HG03097 (cell line): Measurements from ENCODE around the gene CNTN1.

Experiments
- ATAC-seq: cut with Tn5 transposase; IDR thresholded peaks from one replicate; pipeline ENCODE4 v1.9.1; 2021; ENCODE audit not compliant: unreplicated experiment, low FRiP score

CNTN1 gene

DNA sequence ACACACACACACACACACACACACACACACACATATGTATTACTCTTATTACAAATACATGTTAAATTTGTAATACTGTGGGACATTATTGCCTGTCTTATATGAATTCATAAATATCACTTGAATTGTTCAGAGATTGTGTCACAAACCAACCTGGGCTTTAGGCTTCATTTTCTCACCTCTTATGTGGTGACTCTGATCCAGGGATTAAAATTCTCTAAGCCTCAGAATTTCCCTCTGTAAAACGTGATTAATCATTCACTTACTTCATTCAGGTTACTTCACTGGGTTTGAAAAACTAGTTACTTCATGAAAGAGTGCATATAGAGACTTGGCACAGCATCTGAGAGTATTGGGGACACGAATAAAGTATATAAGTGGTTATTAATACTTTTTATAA lies 255.6 kb downstream of the CNTN1 start:
- no peak for ATAC-seq

DNA sequence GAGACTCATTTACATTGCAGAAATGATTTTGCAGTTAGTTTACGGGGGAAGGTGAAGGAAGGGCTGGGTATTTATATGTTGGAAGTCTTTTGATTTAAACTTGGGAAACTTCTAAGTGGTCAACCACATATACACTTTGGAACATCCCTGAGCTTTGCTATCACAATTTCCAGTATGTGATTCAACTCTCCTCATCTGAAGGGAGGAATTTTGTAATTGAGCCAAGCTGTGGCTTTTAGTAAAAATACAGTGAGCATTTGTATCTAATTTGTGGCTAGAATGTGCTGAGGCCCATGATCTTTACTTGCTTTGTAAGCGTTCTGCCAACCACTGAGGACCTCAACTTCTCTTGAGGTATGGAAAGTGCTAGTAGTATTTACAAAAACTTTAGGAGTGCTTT lies 260.8 kb downstream of the CNTN1 start:
- ATAC-seq: no peak

GRCh38 chr12:40957417-40957816 lies 265.2 kb downstream of the CNTN1 start:
- ATAC-seq: no peak

GRCh38 chr12:40959041-40959440 lies 266.8 kb downstream of the CNTN1 start:
- ATAC-seq: no peak

DNA sequence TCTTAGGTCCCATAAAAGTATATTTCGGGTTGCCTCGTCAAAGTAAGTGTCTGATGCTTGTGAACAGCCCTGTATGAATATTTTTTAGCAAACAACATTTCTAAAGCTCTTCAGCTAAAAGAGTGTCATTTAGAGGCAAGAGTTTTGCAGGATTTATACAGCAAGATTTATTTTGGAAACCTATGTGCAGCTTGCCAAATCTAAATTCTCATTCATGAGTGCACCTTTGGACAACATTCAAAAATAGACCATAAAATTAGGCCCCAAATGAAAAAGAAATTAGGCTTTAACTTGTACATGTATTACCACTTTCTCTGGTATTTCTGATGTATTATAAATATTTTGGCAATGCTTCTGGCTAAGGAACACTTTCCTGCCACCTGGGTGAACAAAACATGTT lies 271.5 kb downstream of the CNTN1 start:
- no peak for ATAC-seq

DNA sequence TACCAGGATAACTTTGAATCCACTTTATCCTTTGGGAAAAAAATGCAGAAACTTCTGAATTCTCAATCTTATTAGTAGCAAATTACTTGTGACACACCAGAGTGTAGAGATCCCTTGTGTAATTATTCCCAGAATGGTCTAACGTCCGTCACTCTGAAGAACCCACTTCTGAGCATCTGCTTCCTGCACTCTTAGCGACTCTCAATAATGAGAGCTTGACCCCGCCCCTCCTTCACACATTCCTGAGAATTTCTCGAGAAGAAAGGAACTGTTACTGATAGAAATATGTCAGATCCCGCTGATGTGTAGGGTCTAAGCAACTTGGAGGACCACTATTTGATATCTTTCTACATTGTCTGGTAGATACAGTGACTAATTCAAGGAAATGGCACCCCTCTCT lies 277.6 kb downstream of the CNTN1 start:
- ATAC-seq: no peak

GRCh38 chr12:40970320-40970907 lies 278.2 kb downstream of the CNTN1 start:
- ATAC-seq: no peak

DNA sequence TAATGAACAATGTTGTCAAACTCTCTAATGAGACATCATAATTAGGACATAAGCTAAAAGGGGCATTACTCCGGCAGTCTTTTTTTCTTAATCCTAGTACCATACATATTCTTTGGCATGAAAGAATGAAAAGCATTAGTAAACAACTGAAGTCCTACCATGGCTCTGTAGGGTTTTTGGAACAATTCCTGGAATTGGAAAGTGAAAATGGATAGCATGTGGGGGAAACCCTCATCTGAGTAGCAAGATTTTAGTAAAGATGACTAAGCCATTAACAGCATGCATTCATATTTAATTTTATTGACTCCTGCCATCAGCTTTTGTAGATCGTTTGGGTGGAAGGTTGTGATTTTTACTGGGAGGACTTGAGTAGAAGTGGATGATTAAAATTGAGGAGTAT lies 279.7 kb downstream of the CNTN1 start:
- no peak for ATAC-seq

DNA sequence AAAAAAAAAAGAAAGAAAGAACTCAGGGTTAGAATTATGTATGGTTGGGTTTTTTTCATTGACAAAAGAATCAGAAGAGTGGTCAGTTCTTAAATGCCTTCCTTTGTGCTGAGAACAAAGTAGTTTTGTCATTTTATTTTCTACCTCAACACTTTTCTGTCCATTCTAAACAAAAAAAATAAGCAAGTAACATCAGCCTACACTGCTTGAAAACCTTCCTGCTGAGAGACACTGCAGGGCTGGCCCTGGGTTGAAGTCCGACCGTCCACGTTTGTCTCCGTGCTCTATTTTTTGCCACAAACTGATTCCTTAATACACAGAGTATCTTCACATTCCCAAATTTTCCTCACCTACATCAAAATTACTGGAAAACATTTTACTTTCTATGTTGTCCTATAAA lies 284.3 kb downstream of the CNTN1 start:
- no peak for ATAC-seq

DNA sequence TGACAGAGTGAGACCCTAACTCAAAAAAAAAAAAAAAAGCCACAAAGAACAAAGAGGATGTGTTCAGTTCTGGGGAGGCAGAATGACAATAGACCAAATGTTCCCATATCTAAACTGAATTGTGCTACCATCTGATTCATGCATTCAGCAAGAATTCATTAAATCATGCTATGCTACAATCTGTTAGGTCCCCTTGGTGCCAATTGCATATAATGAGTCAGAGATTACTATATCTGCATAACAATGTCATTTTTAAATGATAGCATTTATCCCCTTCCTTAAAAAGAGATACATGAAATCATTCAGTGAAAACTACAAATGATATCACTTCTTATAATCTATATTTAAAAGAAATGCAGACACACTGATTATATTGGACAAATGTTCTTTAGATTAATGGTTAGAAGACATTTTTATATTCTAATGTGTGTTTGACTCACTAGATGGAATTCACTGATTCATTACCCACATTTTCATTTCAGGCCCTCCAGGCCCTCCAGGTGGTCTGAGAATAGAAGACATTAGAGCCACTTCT lies 288.3 kb downstream of the CNTN1 start:
- ATAC-seq: no peak

- no peak for ATAC-seq
Observed at GRCh38 chr12:40986001-40986400, 293.8 kb downstream of the CNTN1 start.

DNA sequence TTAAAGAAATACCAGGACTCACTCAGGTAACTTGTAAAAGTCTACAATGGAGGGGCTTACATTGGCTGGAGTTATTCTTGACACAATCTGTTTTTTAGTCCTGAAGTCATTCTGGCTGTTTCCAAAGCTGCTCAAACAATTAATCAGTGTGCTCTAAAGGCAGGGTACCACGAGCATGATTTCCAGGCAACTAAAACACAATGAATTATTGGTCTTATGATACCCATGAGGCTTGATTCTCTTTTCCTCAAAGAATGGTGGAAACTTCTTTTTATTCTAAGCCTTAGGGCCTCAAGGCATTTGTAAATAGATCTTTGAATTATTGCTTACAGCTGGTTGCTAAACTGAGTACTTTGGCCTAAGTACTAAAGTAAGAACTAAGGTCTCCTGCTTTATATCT lies 296.1 kb downstream of the CNTN1 start:
- ATAC-seq: no peak

DNA sequence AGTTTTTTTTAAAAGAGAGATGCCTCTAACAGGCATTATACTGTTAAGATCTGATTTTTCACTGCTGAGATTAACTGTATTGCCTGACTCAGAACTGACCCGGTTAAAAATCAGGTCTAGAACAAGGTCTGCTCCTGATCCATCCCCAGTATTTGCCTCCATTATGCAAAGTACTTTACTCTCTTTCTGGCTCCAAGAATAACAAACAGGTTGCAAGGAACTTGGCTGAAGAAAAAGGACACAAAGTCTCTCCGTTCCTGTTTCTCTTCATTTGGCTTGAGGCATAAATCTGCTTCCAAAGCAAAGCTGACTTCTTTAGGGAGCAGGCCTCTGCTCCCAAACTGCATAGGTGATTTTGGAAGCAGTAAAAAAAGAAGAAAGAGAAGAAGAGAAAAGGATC lies 296.6 kb downstream of the CNTN1 start:
- no peak for ATAC-seq

GRCh38 chr12:40989785-40990184 lies 297.5 kb downstream of the CNTN1 start:
- ATAC-seq: no peak

- ATAC-seq: no peak
Observed at GRCh38 chr12:40992158-40992557, 299.9 kb downstream of the CNTN1 start.

GRCh38 chr12:40992674-40993073 lies 300.4 kb downstream of the CNTN1 start:
- ATAC-seq: no peak

DNA sequence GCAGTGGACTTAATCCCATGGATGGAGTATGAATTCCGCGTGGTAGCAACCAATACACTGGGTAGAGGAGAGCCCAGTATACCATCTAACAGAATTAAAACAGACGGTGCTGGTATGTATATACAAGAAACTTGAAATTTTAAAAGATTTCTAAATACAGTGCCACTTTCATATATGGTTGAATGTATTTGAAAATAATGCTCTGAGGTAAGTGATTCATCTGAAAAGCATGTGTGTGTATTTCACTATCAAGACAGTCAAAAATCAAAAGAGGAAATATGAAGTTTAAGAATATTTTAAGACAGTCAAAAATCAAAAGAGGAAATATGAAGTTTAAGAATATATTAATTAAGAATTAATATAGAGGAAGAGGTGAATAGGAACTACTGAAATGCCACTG lies 300.9 kb downstream of the CNTN1 start:
- ATAC-seq: no peak

DNA sequence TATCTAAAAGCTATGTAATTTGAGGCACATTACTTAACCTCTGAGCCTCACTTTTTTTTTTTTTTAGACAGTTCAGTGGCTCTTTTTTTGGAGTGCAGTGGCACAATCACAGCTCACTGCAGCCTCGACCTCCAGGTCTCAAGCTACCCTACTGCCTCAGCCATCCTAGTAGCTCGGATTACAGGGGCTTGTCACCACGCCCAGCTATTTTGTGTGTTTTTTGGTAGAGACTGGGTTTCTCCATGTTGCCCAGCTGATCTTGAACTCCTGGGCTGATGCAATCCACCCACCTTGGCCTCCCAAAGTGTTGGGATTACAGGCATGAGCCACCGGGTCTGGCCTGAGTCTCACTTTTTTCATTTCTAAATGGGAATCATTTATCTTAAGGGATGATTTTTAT lies 303.9 kb downstream of the CNTN1 start:
- ATAC-seq: no peak

- no peak for ATAC-seq
Observed at GRCh38 chr12:40999210-40999609, 307.0 kb downstream of the CNTN1 start.

GRCh38 chr12:41008472-41008871 lies 316.2 kb downstream of the CNTN1 start:
- no peak for ATAC-seq

DNA sequence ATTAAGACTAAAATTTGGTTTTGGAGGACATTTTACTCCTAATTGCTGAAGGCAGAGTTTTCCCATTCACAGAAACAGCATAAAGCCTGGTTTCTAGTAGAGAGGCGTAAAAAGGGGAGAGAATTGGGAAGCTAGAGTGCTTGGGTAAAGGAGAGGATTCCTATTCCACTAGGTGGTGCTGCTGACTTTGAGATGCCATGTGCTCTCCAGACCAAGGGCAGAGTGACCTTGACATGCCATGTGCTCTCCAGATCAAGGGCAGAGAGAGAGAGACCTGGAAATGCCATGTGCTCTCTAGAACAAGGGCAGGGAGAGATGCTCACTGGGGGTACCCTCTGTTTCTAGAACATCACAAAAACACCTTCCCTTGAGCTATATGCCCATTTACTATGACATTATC lies 319.7 kb downstream of the CNTN1 start:
- ATAC-seq: no peak

- ATAC-seq: no peak
Observed at GRCh38 chr12:41013881-41014642, 321.8 kb downstream of the CNTN1 start.
